Measurements from ENCODE around the gene SLC15A1. TPM values are rescaled to one million over a fixed set of nuclear protein-coding genes. Genes with fewer than 3 reads are reported as not detected.

Gene SLC15A1
- total RNA-seq, 2 experiments from 2014 or later, result not detected

DNA sequence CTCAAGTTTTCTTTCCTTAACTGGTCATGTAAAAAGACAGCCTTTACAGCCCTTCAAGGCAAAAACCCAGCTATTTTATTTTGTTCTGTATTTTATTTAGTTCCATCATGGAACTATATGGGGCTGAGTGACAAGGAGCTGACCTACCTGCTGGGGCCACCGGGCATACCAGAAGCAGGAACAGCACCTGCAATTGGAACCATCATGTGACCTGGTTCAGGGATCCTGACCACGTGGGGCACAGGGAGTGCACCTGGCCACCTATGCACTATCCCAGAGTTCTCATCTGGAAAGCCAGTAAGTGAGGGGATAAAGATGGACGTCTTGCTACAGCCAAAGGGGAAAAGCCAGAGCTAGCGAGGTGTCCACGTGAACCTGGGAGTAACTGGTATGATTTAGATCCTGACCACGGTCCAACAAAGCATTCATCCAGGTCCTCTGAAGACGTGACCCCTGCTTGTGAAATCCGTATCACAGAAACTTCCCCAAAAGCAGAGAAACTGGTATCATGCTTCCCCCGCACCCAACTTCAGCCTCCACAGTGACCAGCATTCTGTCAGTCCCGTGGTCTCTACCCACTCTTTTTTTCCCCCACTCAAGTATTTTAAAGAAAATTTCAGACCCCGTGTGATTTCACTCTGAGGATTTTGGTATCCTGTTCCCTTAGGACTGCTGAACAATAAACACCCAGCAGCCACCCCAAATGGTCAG, 40.5 kb upstream of the SLC15A1 start:
- Histone ChIP-seq H3K4me1 (ENCODE audit: insufficient read depth, low read length) (no peaks in the 10 kb centered on the region), H3K9me3 (ENCODE audit: control insufficient read depth in 1 of 2, insufficient read depth in 1 of 2, low read length in 2 of 2) (peaks cover 0 to 11% of the 10 kb centered on the region in 2 experiments), H3K4me3 (ENCODE audit: low read length) (no peak overlapping the region), H3K36me3 (ENCODE audit: insufficient read depth, low read length) (peaks cover 45% of the 10 kb centered on the region), H3K27ac (ENCODE audit: low read depth in 1 of 2, low read length in 2 of 2) (no peak overlapping the region), H3K27me3 (ENCODE audit: control insufficient read depth in 1 of 2, insufficient read depth in 2 of 2, low read length in 2 of 2) (no peaks in the 10 kb centered on the region)
- no peak for TF ChIP-seq CTCF (IDR thresholded peaks at IDR 0.05)
- H3K27ac Mint-ChIP-seq, result no peak overlapping the region
- H3K27me3 Mint-ChIP-seq, result no peaks in the 10 kb centered on the region
- ChIA-PET POLR2A (no interaction called here), CTCF (no interaction called here)
- no peak for DNase-seq
- no peak for ATAC-seq (ENCODE audit: poor library complexity)
- H3K36me3 Mint-ChIP-seq (ENCODE audit: low read depth), result peaks cover 64% of the 10 kb centered on the region
- intact Hi-C loops (cut with DNase I, micrococcal nuclease), result no loop called here
- peaks cover 13% of the 10 kb centered on the region for H3K9me3 Mint-ChIP-seq
- H3K4me1 Mint-ChIP-seq (ENCODE audit: low read depth), result no peaks in the 10 kb centered on the region
- no peak overlapping the region for H3K4me3 Mint-ChIP-seq

- H3K27me3 Mint-ChIP-seq, result no peaks in the 10 kb centered on the region
- no peak overlapping the region for H3K27ac Mint-ChIP-seq
- no peaks in the 10 kb centered on the region for H3K4me1 ChIP-seq (ENCODE audit: insufficient read depth, low read length)
- POLR2A ChIA-PET, result no interaction called here
- peaks cover 58% of the 10 kb centered on the region for H3K36me3 Mint-ChIP-seq (ENCODE audit: low read depth)
- no peak for TF ChIP-seq CTCF (IDR thresholded peaks at IDR 0.05)
- peaks cover 39% of the 10 kb centered on the region for H3K36me3 ChIP-seq (ENCODE audit: insufficient read depth, low read length)
- intact Hi-C loops (cut with DNase I, micrococcal nuclease), result no loop called here
- peaks cover 13% of the 10 kb centered on the region for H3K9me3 Mint-ChIP-seq
- CTCF ChIA-PET, result no interaction called here
- H3K27ac ChIP-seq (ENCODE audit: low read depth in 1 of 2, low read length in 2 of 2), result no peak overlapping the region
- H3K27me3 ChIP-seq (ENCODE audit: control insufficient read depth in 1 of 2, insufficient read depth in 2 of 2, low read length in 2 of 2), result no peaks in the 10 kb centered on the region
- H3K9me3 ChIP-seq (ENCODE audit: control insufficient read depth in 1 of 2, insufficient read depth in 1 of 2, low read length in 2 of 2), result peaks cover 0 to 14% of the 10 kb centered on the region in 2 experiments
- no peaks in the 10 kb centered on the region for H3K4me1 Mint-ChIP-seq (ENCODE audit: low read depth)
- no peak overlapping the region for H3K4me3 ChIP-seq (ENCODE audit: low read length)
- no peak for ATAC-seq (ENCODE audit: poor library complexity)
- no peak overlapping the region for H3K4me3 Mint-ChIP-seq
- DNase-seq, result no peak
Observed at GRCh38 chr13:98792321-98792720, 39.8 kb upstream of the SLC15A1 start.

GRCh38 chr13:98791611-98792010, 39.1 kb upstream of the SLC15A1 start:
- POLR2A ChIA-PET, result no interaction called here
- Histone ChIP-seq H3K36me3 (ENCODE audit: insufficient read depth, low read length) (peaks cover 32% of the 10 kb centered on the region), H3K27ac (ENCODE audit: low read depth in 1 of 2, low read length in 2 of 2) (no peak overlapping the region), H3K9me3 (ENCODE audit: control insufficient read depth in 1 of 2, insufficient read depth in 1 of 2, low read length in 2 of 2) (peaks cover 0 to 14% of the 10 kb centered on the region in 2 experiments), H3K4me1 (ENCODE audit: insufficient read depth, low read length) (no peaks in the 10 kb centered on the region), H3K27me3 (ENCODE audit: control insufficient read depth in 1 of 2, insufficient read depth in 2 of 2, low read length in 2 of 2) (no peaks in the 10 kb centered on the region), H3K4me3 (ENCODE audit: low read length) (no peak overlapping the region)
- CTCF ChIA-PET, result no interaction called here
- peaks cover 50% of the 10 kb centered on the region for H3K36me3 Mint-ChIP-seq (ENCODE audit: low read depth)
- TF ChIP-seq CTCF (IDR thresholded peaks at IDR 0.05), result no peak
- H3K9me3 Mint-ChIP-seq, result peaks cover 13% of the 10 kb centered on the region
- ATAC-seq (ENCODE audit: poor library complexity) (no peak), DNase-seq (no peak)
- H3K27me3 Mint-ChIP-seq, result no peaks in the 10 kb centered on the region
- intact Hi-C loops (cut with DNase I, micrococcal nuclease), result no loop called here
- no peak overlapping the region for H3K27ac Mint-ChIP-seq
- no peaks in the 10 kb centered on the region for H3K4me1 Mint-ChIP-seq (ENCODE audit: low read depth)
- H3K4me3 Mint-ChIP-seq, result no peak overlapping the region

Data from CD4-positive, alpha-beta T cell (primary cell).